ENCODE data around the gene CLIC4. TPM values are rescaled to one million over a fixed set of nuclear protein-coding genes. Genes with fewer than 3 reads are reported as not detected.

CLIC4 gene
- total and polyA plus RNA-seq, 10 of the 15 experiments (the other 5 are each of a cell fraction or from before 2014, with no cell fraction given): 20.4 to 107 (median 69.6) TPM

- TF ChIP-seq BHLHE40 (IDR thresholded peaks at IDR 0.05; ENCODE audit: borderline replicate concordance in 1 of 2, low read depth in 2 of 2, low read length in 1 of 2) (peak in 1 of 2 experiments; percentile 3; a peak in 1 of 4 replicates), NR2F1 (conservative IDR thresholded peaks at IDR 0.05) (no peak), ZBTB40 (IDR thresholded peaks at IDR 0.05; ENCODE audit: borderline replicate concordance) (no peak), NKRF (conservative IDR thresholded peaks at IDR 0.05) (no peak), CBFB (IDR thresholded peaks at IDR 0.05; ENCODE audit: low read depth) (no peak), TAF1 (IDR thresholded peaks at IDR 0.05; ENCODE audit: borderline replicate concordance, low read depth, low read length) (0 out of 2 replicates have a peak, but pooled peaks have one; percentile 19), SREBF1 (IDR thresholded peaks at IDR 0.05; ENCODE audit: low read length) (no peak), CHD2 (IDR thresholded peaks at IDR 0.05; ENCODE audit: borderline replicate concordance, low read depth, low read length) (0 out of 2 replicates have a peak, but pooled peaks have one; percentile 10), ZBTB4 (CRISPR knock-in tag; IDR thresholded peaks at IDR 0.05) (no peak), HDGF (IDR thresholded peaks at IDR 0.05) (peak; percentile 54; the same call in 1 of the 2 replicates), CBX5 (IDR thresholded peaks at IDR 0.05; ENCODE audit: low read depth) (no peak), MXI1 (IDR thresholded peaks at IDR 0.05; ENCODE audit: low read depth, low read length) (no peak), KAT2A (conservative IDR thresholded peaks at IDR 0.05; ENCODE audit: control insufficient read depth, low read depth, low read length) (no peak), PAX5 (IDR thresholded peaks at IDR 0.05; ENCODE audit: borderline replicate concordance, low read depth, low read length) (no peak), IRF4 (IDR thresholded peaks at IDR 0.05; ENCODE audit: low read depth, low read length) (no peak), MEF2A (IDR thresholded peaks at IDR 0.05; ENCODE audit: insufficient read depth, low read depth, low read length) (no peak), CREM (IDR thresholded peaks at IDR 0.05; ENCODE audit: low read depth) (peak; percentile 48; the same call in 1 of the 2 replicates), FOXM1 (IDR thresholded peaks at IDR 0.05; ENCODE audit: low read depth, low read length) (no peak)
- TF ChIP-seq, protein P1, sequence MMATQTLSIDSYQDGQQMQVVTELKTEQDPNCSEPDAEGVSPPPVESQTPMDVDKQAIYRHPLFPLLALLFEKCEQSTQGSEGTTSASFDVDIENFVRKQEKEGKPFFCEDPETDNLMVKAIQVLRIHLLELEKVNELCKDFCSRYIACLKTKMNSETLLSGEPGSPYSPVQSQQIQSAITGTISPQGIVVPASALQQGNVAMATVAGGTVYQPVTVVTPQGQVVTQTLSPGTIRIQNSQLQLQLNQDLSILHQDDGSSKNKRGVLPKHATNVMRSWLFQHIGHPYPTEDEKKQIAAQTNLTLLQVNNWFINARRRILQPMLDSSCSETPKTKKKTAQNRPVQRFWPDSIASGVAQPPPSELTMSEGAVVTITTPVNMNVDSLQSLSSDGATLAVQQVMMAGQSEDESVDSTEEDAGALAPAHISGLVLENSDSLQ (IDR thresholded peaks at IDR 0.05): no peak
Observed at GRCh38 chr1:24742090-24742938, 2.9 kb upstream of the CLIC4 start (continued).
